SK-N-SH (cell line): Measurements from ENCODE around the gene B3GALT4.

Experiments used
- CHD2 ChIP-seq: fragments of 150-350 bp; IDR thresholded peaks from 2 replicates; pipeline ENCODE4 v1.6.1; 2018; ENCODE audit warnings: low read length; ENCODE audit not compliant: partially characterized antibody
- CTCF ChIP-seq: fragments of 200-600 bp; sonication (generic); IDR thresholded peaks from 2 replicates; pipeline ENCODE4 v1.6.1; 2017; ENCODE audit warnings: antibody characterized with exemption, mild to moderate bottlenecking, moderate library complexity
- EP300 ChIP-seq, 2 experiments: IDR thresholded peaks; 2 replicates each; pipeline versions ENCODE4 v1.4.0 to v1.6.1; 2012; ENCODE audit warnings: borderline replicate concordance in 1 of 2, low read depth in 1 of 2, low read length in 1 of 2
- FOSL2 ChIP-seq: IDR thresholded peaks from 2 replicates; pipeline ENCODE4 v1.4.0; 2012; ENCODE audit warnings: low read depth, mild to moderate bottlenecking, moderate library complexity, borderline replicate concordance
- FOXM1 ChIP-seq: IDR thresholded peaks from 2 replicates; pipeline ENCODE4 v1.4.0; 2012; ENCODE audit warnings: low read depth, mild to moderate bottlenecking
- JUND ChIP-seq: IDR thresholded peaks from 2 replicates; pipeline ENCODE4 v1.4.0; 2012
- MXI1 ChIP-seq: IDR thresholded peaks from 2 replicates; pipeline ENCODE4 v1.6.1; 2012; ENCODE audit warnings: mild to moderate bottlenecking, low read depth, low read length, improper control_type of control experiment
- RFX5 ChIP-seq: IDR thresholded peaks from 2 replicates; pipeline ENCODE4 v1.6.1; 2012; ENCODE audit warnings: mild to moderate bottlenecking, improper control_type of control experiment, low read length
- TEAD4 ChIP-seq: IDR thresholded peaks from 2 replicates; pipeline ENCODE4 v1.4.0; 2012; ENCODE audit warnings: mild to moderate bottlenecking, borderline replicate concordance; ENCODE audit not compliant: insufficient read depth

- TF ChIP-seq EP300 (IDR thresholded peaks at IDR 0.05; ENCODE audit: borderline replicate concordance in 1 of 2, low read depth in 1 of 2, low read length in 1 of 2): no peak
- no peak for TF ChIP-seq RFX5
- TF ChIP-seq CTCF: no peak
- TF ChIP-seq FOXM1: no peak
- no peak for TF ChIP-seq CHD2
- TF ChIP-seq TEAD4: no peak
- no peak for TF ChIP-seq FOSL2
- no peak for TF ChIP-seq MXI1
- no peak for TF ChIP-seq JUND
These were observed 26.2 kb upstream of the B3GALT4 start for GRCh38 chr6:33250731-33251130.
